ENCODE results near the gene RAB3C. TPM values are rescaled to one million over a fixed set of nuclear protein-coding genes. Genes with fewer than 3 reads are reported as not detected.

Gene RAB3C
- total and polyA plus RNA-seq, 2 experiments from 2014 or later, result 15.0 to 30.6 TPM

- Mint-ChIP-seq H3K27me3 (ENCODE audit: insufficient read depth, low read depth, poor library complexity) (no peaks in the 10 kb centered on the region), H3K4me3 (no peak overlapping the region), H3K27ac (no peak overlapping the region), H3K4me1 (peaks cover 17% of the 10 kb centered on the region), H3K9me3 (no peaks in the 10 kb centered on the region), H3K36me3 (ENCODE audit: low read depth) (no peaks in the 10 kb centered on the region)
- H3F3A ChIP-seq (replicated peaks; ENCODE audit: low read depth), result no peaks in the 10 kb centered on the region
- H4K20me1 ChIP-seq (replicated peaks; ENCODE audit: insufficient read depth), result no peaks in the 10 kb centered on the region
- no peak overlapping the region for H3K4me2 ChIP-seq
- H3K27ac ChIP-seq (ENCODE audit: low read depth), result no peak overlapping the region
- no peaks in the 10 kb centered on the region for H3K9me2 ChIP-seq (ENCODE audit: insufficient read depth)
- peak overlapping the region; percentile 95 for H2AFZ ChIP-seq
- H3K27me3 ChIP-seq (ENCODE audit: insufficient read depth), result no peaks in the 10 kb centered on the region
- ATAC-seq, result peak; percentile 85
- H3K4me3 ChIP-seq, result no peak overlapping the region
- no peaks in the 10 kb centered on the region; the same call in 1 of the 2 replicates for H3K4me1 ChIP-seq (ENCODE audit: insufficient read depth)
- no peaks in the 10 kb centered on the region for H3K36me3 ChIP-seq (ENCODE audit: insufficient read depth)
- no peaks in the 10 kb centered on the region for H3K79me2 ChIP-seq (replicated peaks; ENCODE audit: insufficient read depth)
- DNase-seq (ENCODE audit: low spot score), result peak; percentile 85
- TF ChIP-seq REST (IDR thresholded peaks at IDR 0.05; ENCODE audit: unreplicated experiment), result no peak
- peak; percentile 77 to 82 for TF ChIP-seq CTCF (conservative IDR thresholded peaks at IDR 0.05; ENCODE audit: low read depth in 2 of 2)
Observed at GRCh38 chr5:58891086-58891970, 308.5 kb downstream of the RAB3C start.

- no peak for DNase-seq (ENCODE audit: low spot score)
- TF ChIP-seq CTCF (conservative IDR thresholded peaks at IDR 0.05; ENCODE audit: low read depth in 2 of 2), result no peak
- no peak for TF ChIP-seq STAT1 (IDR thresholded peaks at IDR 0.05; ENCODE audit: unreplicated experiment)
- TF ChIP-seq ZNF114 (CRISPR knock-in tag; IDR thresholded peaks at IDR 0.05), result no peak
- TF ChIP-seq ZNF462 (CRISPR knock-in tag; IDR thresholded peaks at IDR 0.05), result no peak
Observed at GRCh38 chr5:58891971-58892343, 309.1 kb downstream of the RAB3C start.

More at GRCh38 chr5:58891971-58892343, 309.1 kb downstream of the RAB3C start:
- no peaks in the 10 kb centered on the region for H3K36me3 Mint-ChIP-seq (ENCODE audit: low read depth)
- Histone ChIP-seq H3K79me2 (replicated peaks; ENCODE audit: insufficient read depth) (no peaks in the 10 kb centered on the region), H3K4me1 (ENCODE audit: insufficient read depth) (no peaks in the 10 kb centered on the region; the same call in 1 of the 2 replicates), H3K27me3 (ENCODE audit: insufficient read depth) (no peaks in the 10 kb centered on the region), H3K4me2 (no peak overlapping the region), H3F3A (replicated peaks; ENCODE audit: low read depth) (no peaks in the 10 kb centered on the region), H3K36me3 (ENCODE audit: insufficient read depth) (no peaks in the 10 kb centered on the region), H3K4me3 (no peak overlapping the region), H4K20me1 (replicated peaks; ENCODE audit: insufficient read depth) (no peaks in the 10 kb centered on the region), H3K27ac (ENCODE audit: low read depth) (no peak overlapping the region), H3K9me2 (ENCODE audit: insufficient read depth) (no peaks in the 10 kb centered on the region), H2AFZ (no peak overlapping the region)
- peaks cover 14% of the 10 kb centered on the region for H3K4me1 Mint-ChIP-seq
- H3K27ac Mint-ChIP-seq, result no peak overlapping the region
- H3K27me3 Mint-ChIP-seq (ENCODE audit: insufficient read depth, low read depth, poor library complexity), result no peaks in the 10 kb centered on the region
- H3K4me3 Mint-ChIP-seq, result no peak overlapping the region
- ATAC-seq, result no peak
- no peaks in the 10 kb centered on the region for H3K9me3 Mint-ChIP-seq
